Ishikawa (cell line): ENCODE results near the gene CWC25.

ENCODE experiments used
- CEBPB ChIP-seq: IDR thresholded peaks from 2 replicates; pipeline ENCODE4 v1.6.1; 2012
- CREB1 ChIP-seq: IDR thresholded peaks from 2 replicates; pipeline ENCODE4 v1.6.1; 2012; ENCODE audit warnings: low read depth
- EGR1 ChIP-seq: IDR thresholded peaks from 2 replicates; pipeline ENCODE4 v1.6.1; 2012
- EP300 ChIP-seq: IDR thresholded peaks from 2 replicates; pipeline ENCODE4 v1.6.1; 2012; ENCODE audit warnings: borderline replicate concordance
- FOXM1 ChIP-seq: IDR thresholded peaks from 2 replicates; pipeline ENCODE4 v1.6.1; 2012; ENCODE audit warnings: low read depth, borderline replicate concordance
- MAX ChIP-seq: IDR thresholded peaks from 2 replicates; pipeline ENCODE4 v1.6.1; 2012
- NFIC ChIP-seq: IDR thresholded peaks from 2 replicates; pipeline ENCODE4 v1.6.1; 2012
- RAD21 ChIP-seq: IDR thresholded peaks from 2 replicates; pipeline ENCODE4 v1.6.1; 2012; ENCODE audit warnings: low read depth
- REST ChIP-seq: IDR thresholded peaks from 2 replicates; pipeline ENCODE4 v1.6.1; 2012; ENCODE audit warnings: low read depth, mild to moderate bottlenecking
- TAF1 ChIP-seq: IDR thresholded peaks from 2 replicates; pipeline ENCODE4 v1.6.1; 2012; ENCODE audit warnings: low read depth, mild to moderate bottlenecking
- TCF12 ChIP-seq: IDR thresholded peaks from 2 replicates; pipeline ENCODE4 v1.6.1; 2012; ENCODE audit warnings: low read depth
- TEAD4 ChIP-seq: IDR thresholded peaks from 2 replicates; pipeline ENCODE4 v1.6.1; 2012
- USF1 ChIP-seq: IDR thresholded peaks from 2 replicates; pipeline ENCODE4 v1.6.1; 2012
- YY1 ChIP-seq: IDR thresholded peaks from 2 replicates; pipeline ENCODE4 v1.6.1; 2012; ENCODE audit warnings: low read depth
- ZBTB7A ChIP-seq: IDR thresholded peaks from 2 replicates; pipeline ENCODE4 v1.6.1; 2012; ENCODE audit warnings: low read depth

CWC25 gene

GRCh38 chr17:38871247-38872015 is 46.3 kb upstream of the CWC25 start:
- TF ChIP-seq MAX (0 out of 2 replicates have a peak, but pooled peaks have one; percentile 20), EGR1 (no peak), CEBPB (no peak), RAD21 (peak; percentile 40), CREB1 (no peak), TCF12 (0 out of 2 replicates have a peak, but pooled peaks have one; percentile 18)

GRCh38 chr17:38870259-38871165 is 45.4 kb upstream of the CWC25 start:
- TF ChIP-seq ZBTB7A (peak; percentile 48; the same call in 1 of the 2 replicates), TAF1 (peak; percentile 26; the same call in 1 of the 2 replicates), MAX (peak; percentile 12; the same call in 1 of the 2 replicates), FOXM1 (no peak), TCF12 (0 out of 2 replicates have a peak, but pooled peaks have one; percentile 0)

GRCh38 chr17:38869526-38870258 is 44.6 kb upstream of the CWC25 start, which contains the start of gene LASP1:
Gene LASP1, plus strand, starts transcription at chr17:38870058. Its CDS starts 132 bp downstream, at chr17:38870190.
- TF ChIP-seq MAX (peak; percentile 49; the same call in 1 of the 2 replicates), ZBTB7A (no peak; the same call in none of the 2 replicates), YY1 (peak; percentile 9; the same call in 1 of the 2 replicates), NFIC (no peak; the same call in 1 of the 2 replicates), TCF12 (peak; percentile 6; the same call in 1 of the 2 replicates), USF1 (peak; percentile 26; the same call in 1 of the 2 replicates), TAF1 (peak; percentile 90), EGR1 (peak; percentile 87)

- TF ChIP-seq CREB1 (no peak; the same call in 1 of the 2 replicates), NFIC (peak; percentile 40; the same call in 1 of the 2 replicates), CEBPB (peak; percentile 27; the same call in 1 of the 2 replicates), TCF12 (peak; percentile 58), RAD21 (no peak), ZBTB7A (no peak), REST (no peak), TEAD4 (peak; percentile 89), EGR1 (no peak), YY1 (no peak), USF1 (no peak), TAF1 (no peak; the same call in 1 of the 2 replicates), FOXM1 (no peak), EP300 (no peak; the same call in 1 of the 2 replicates)
Observed at GRCh38 chr17:38868817-38869525, 43.9 kb upstream of the CWC25 start.

GRCh38 chr17:38867968-38868816 is 43.1 kb upstream of the CWC25 start:
- TF ChIP-seq TEAD4, result no peak
- no peak for TF ChIP-seq EP300
- TF ChIP-seq CREB1, result no peak
- no peak for TF ChIP-seq NFIC
- TF ChIP-seq FOXM1, result no peak
- no peak for TF ChIP-seq REST
- TF ChIP-seq CEBPB, result no peak
- no peak for TF ChIP-seq RAD21
